Thyroid gland (tissue), 4 donors: Measurements from ENCODE around the gene ZSCAN23. TPM values are rescaled to one million over a fixed set of nuclear protein-coding genes. Genes with fewer than 3 reads are reported as not detected.

ENCODE experiments used
- DNase-seq, 2 donors: peaks; one replicate each; pipeline ENCODE4 v3.0.0-alpha.2; 2019
- H3K27ac ChIP-seq, 3 donors: fragments of 200-600 bp; sonication (generic); 1 replicate in 2 of 3; 2 replicates in 1 of 3; pipeline ENCODE4 v1.5.1; 2016 to 2019; ENCODE audit warnings: mild to moderate bottlenecking in 1 of 3, moderate library complexity in 1 of 3
- H3K27me3 ChIP-seq: fragments of 200-600 bp; sonication (generic); one replicate; pipeline ENCODE4 v1.5.1; 2019
- H3K36me3 ChIP-seq, 2 donors: fragments of 200-600 bp; sonication (generic); one replicate each; pipeline ENCODE4 v1.5.1; 2016 to 2019
- H3K4me1 ChIP-seq, 2 donors: fragments of 200-600 bp; sonication (generic); one replicate each; pipeline ENCODE4 v1.5.1; 2017 to 2019
- H3K4me3 ChIP-seq, 3 donors: fragments of 200-600 bp; sonication (generic); replicated peaks in 1 of 3; 1 replicate in 2 of 3; 2 replicates in 1 of 3; pipeline ENCODE4 v1.5.1; 2016; ENCODE audit warnings: mild to moderate bottlenecking in 1 of 3
- H3K9me3 ChIP-seq: fragments of 200-600 bp; sonication (generic); one replicate; pipeline ENCODE4 v1.5.1; 2017
- CTCF ChIP-seq, 6 experiments: fragments of 200-600 bp in 3 of 6; fragments of 450-650 bp in 3 of 6; sonication (generic) in 3 of 6; IDR thresholded peaks; one replicate each; pipeline ENCODE4 v1.5.1; 2016 to 2019; ENCODE audit warnings: antibody characterized with exemption in 6 of 6, mild to moderate bottlenecking in 2 of 6, inconsistent platforms in 1 of 6, moderate library complexity in 1 of 6
- POLR2A ChIP-seq, 2 donors: fragments of 450-650 bp; IDR thresholded peaks; one replicate each; pipeline ENCODE4 v1.6.1; 2017; ENCODE audit warnings: antibody characterized with exemption in 2 of 2, mild to moderate bottlenecking in 2 of 2, moderate library complexity in 1 of 2
- WGBS, 2 donors: methylation state at CpG; one replicate each; pipeline ENCODE4 v1.1.5; 2017; 5-methylcytosine and 5-hydroxymethylcytosine counted together
- intact Hi-C: fragments of 100-400 bp; cut with DNase I; formaldehyde crosslinking; loops from one replicate; pipeline ENCODE4 v1.15.1; 2023
- total RNA-seq, 4 donors: library from RNA; depleted of rRNA; stranded (reverse); fragments of >200 nt; gene quantifications; one replicate each; pipeline ENCODE4 v1.2.3, GENCODE V29; 2016

The ZSCAN23 gene
- 1 to 10 TPM; 4.1 to 8.2 (median 6.6) TPM for total RNA-seq

- TF ChIP-seq CTCF (IDR thresholded peaks at IDR 0.05) (no peak), POLR2A (IDR thresholded peaks at IDR 0.05) (peak in 1 of 2 donors; percentile 25)
- WGBS, 2 donors: 1 to 3% methylated on average over 22 to 32 of the region's 32 CpGs
Measured at GRCh38 chr6:28443112-28443773, at the start of gene ZSCAN23. Gene ZSCAN23, minus strand, starts transcription at chr6:28443491. Its CDS starts 7,225 bp downstream, at chr6:28436266.

GRCh38 chr6:28491984-28492317 lies 48.7 kb upstream of the ZSCAN23 start:
- no peaks in the 10 kb centered on the region for H3K9me3 ChIP-seq
- no peaks in the 10 kb centered on the region for H3K36me3 ChIP-seq
- no peaks in the 10 kb centered on the region for H3K27me3 ChIP-seq
- intact Hi-C loops: no loop called here
- no peak overlapping the region for H3K4me3 ChIP-seq
- DNase-seq: no peak
- no peaks in the 10 kb centered on the region for H3K4me1 ChIP-seq
- WGBS, 2 donors: 56 to 57% methylated on average over 3 of the region's 3 CpGs
- no peak for TF ChIP-seq CTCF (IDR thresholded peaks at IDR 0.05)
- no peak for TF ChIP-seq POLR2A (IDR thresholded peaks at IDR 0.05)
- H3K27ac ChIP-seq: no peak overlapping the region

More at GRCh38 chr6:28443112-28443773, at the start of gene ZSCAN23:
- Histone ChIP-seq H3K36me3 (no peaks in the 10 kb centered on the region), H3K9me3 (no peaks in the 10 kb centered on the region), H3K4me1 (peaks cover 4 to 7% of the 10 kb centered on the region in 2 donors), H3K27me3 (peaks cover 8% of the 10 kb centered on the region), H3K27ac (peak within 1 kb of the TSS in 2 of 3 donors; percentile 18 to 56), H3K4me3 (peak within 1 kb of the TSS; percentile 16 to 78 (median 57))
- peak; percentile 65 for DNase-seq
- intact Hi-C loops: no loop called here

- Histone ChIP-seq H3K4me3 (peak overlapping the region in 1 of 3 donors; percentile 8), H3K9me3 (no peaks in the 10 kb centered on the region), H3K36me3 (no peaks in the 10 kb centered on the region), H3K27ac (peak overlapping the region in 2 of 3 donors; percentile 41 to 58), H3K27me3 (no peaks in the 10 kb centered on the region), H3K4me1 (no peaks in the 10 kb centered on the region)
- no peak for DNase-seq
- 13 to 15% methylated on average over 23 of the region's 23 CpGs for WGBS, 2 donors
- TF ChIP-seq CTCF (IDR thresholded peaks at IDR 0.05): no peak
- TF ChIP-seq POLR2A (IDR thresholded peaks at IDR 0.05): no peak
- intact Hi-C loops: no loop called here
Measured at GRCh38 chr6:28490205-28490890, 47.1 kb upstream of the ZSCAN23 start.

GRCh38 chr6:28489366-28490204 lies 46.3 kb upstream of the ZSCAN23 start:
- Histone ChIP-seq H3K27me3 (no peaks in the 10 kb centered on the region), H3K4me1 (no peaks in the 10 kb centered on the region), H3K4me3 (peak overlapping the region in 1 of 3 donors; percentile 8), H3K27ac (peak overlapping the region in 2 of 3 donors; percentile 41 to 58), H3K36me3 (no peaks in the 10 kb centered on the region), H3K9me3 (no peaks in the 10 kb centered on the region)
- TF ChIP-seq CTCF (IDR thresholded peaks at IDR 0.05) (no peak), POLR2A (IDR thresholded peaks at IDR 0.05) (peak in 1 of 2 donors; percentile 43)
- intact Hi-C loops: no loop called here
- WGBS, 2 donors: 3 to 4% methylated on average over 38 to 39 of the region's 40 CpGs
- DNase-seq: peak; percentile 29 to 66
